ENCODE data around the gene LNX1.

DNA sequence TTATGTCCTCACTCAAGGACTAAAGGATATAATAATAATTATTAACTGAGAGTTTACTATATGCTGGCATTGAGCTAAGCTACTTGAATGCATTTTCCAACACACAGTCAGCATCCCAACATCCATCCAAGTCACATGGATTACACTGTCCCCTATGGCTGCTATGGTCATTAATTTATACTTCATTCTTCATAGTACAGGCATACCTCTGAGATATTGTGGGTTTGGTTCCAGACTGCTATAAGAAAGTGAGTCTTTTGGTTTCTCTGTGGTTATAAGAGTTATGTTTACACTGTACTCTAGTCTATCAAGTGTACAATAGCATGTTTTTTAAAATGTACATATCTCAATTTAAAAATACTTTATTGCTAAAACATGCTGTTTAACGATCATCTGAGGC is 89.2 kb downstream of the LNX1 start:
- no peak for TF ChIP-seq FOXA1 (IDR thresholded peaks at IDR 0.05)
- no peak for TF ChIP-seq FOXA1 (CRISPR knock-in tag; IDR thresholded peaks at IDR 0.05)
- no peak for TF ChIP-seq THAP7 (CRISPR knock-in tag; IDR thresholded peaks at IDR 0.05)
- no peak for TF ChIP-seq SP1 (IDR thresholded peaks at IDR 0.05)
- TF ChIP-seq SP1 (CRISPR knock-in tag; IDR thresholded peaks at IDR 0.05), result no peak

Measured in HepG2 (cell line).